Measurements from ENCODE around the gene DCC. TPM values are rescaled to one million over a fixed set of nuclear protein-coding genes. Genes with fewer than 3 reads are reported as not detected.

The DCC gene
- total and polyA plus RNA-seq, 12 donors, result under 0.01 to 0.89 (median 0.09) TPM; not detected in 8

GRCh38 chr18:52451256-52451655 is 111.3 kb downstream of the DCC start:
- H3K27me3 ChIP-seq, result no peaks in the 10 kb centered on the region
- DNase-seq (no peak), ATAC-seq (no peak)
- H3K9me3 ChIP-seq, result no peaks in the 10 kb centered on the region
- intact Hi-C loops (cut with DNase I), result no loop called here
- no peak for TF ChIP-seq CTCF (IDR thresholded peaks at IDR 0.05)
- H3K4me1 ChIP-seq, result no peaks in the 10 kb centered on the region
- WGBS, 2 donors, result 50 to 69% methylated on average over 4 of the region's 4 CpGs
- H3K27ac ChIP-seq, result no peak overlapping the region
- no peaks in the 10 kb centered on the region for H3K36me3 ChIP-seq
- H3K4me3 ChIP-seq, result no peak overlapping the region

DNA sequence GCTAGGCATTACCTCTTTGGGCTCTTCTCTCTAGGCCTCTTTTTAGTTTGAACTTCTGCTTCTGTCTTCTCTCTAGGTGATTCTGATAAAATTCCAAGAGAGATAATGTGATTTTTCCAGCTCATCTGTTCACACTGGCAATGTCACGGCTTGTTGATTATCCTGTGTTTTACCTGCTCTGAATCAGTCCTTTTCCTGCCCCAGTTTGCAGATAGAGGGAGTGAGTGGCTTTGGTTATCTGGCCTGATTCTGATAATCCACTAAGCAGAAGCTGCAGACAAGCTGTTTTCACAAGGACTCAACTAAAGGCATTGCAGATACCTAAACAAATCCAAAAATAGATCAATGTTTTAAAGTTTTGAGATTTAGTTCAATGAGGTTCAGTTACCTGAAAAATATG is 111.9 kb downstream of the DCC start:
- Histone ChIP-seq H3K4me1 (no peaks in the 10 kb centered on the region), H3K27ac (no peak overlapping the region), H3K27me3 (no peaks in the 10 kb centered on the region), H3K36me3 (no peaks in the 10 kb centered on the region), H3K9me3 (no peaks in the 10 kb centered on the region), H3K4me3 (no peak overlapping the region)
- ATAC-seq (no peak), DNase-seq (no peak)
- TF ChIP-seq CTCF (IDR thresholded peaks at IDR 0.05), result no peak
- intact Hi-C loops (cut with DNase I), result no loop called here
- WGBS, 2 donors, result 29 to 33% methylated on average over 1 of the region's 1 CpG

DNA sequence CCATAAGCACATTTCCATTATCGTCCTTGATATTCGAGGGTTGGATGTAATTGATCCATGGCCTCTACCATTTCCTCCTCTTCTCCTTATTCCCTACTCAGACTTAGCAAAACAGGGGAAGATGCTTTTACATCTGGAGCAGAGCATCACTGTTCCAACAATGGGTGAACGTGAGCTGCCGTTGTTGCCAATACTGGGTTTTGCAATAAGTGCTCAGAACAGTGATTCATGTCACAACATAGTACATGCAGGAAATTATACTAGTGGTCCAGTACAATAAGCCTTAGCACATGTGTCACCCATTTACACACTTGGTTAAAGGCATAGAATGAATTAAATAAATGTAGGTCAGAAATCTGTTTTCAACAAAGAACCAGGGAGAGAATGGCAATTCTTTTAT is 112.4 kb downstream of the DCC start:
- Histone ChIP-seq H3K27me3 (no peaks in the 10 kb centered on the region), H3K4me3 (no peak overlapping the region), H3K36me3 (no peaks in the 10 kb centered on the region), H3K9me3 (no peaks in the 10 kb centered on the region), H3K27ac (no peak overlapping the region), H3K4me1 (no peaks in the 10 kb centered on the region)
- DNase-seq (no peak), ATAC-seq (no peak)
- intact Hi-C loops (cut with DNase I), result no loop called here
- WGBS, 2 donors, result 82 to 83% methylated on average over 4 of the region's 4 CpGs
- no peak for TF ChIP-seq CTCF (IDR thresholded peaks at IDR 0.05)

- DNase-seq, result no peak
- intact Hi-C loops (cut with DNase I), result no loop called here
- H3K27me3 ChIP-seq, result no peaks in the 10 kb centered on the region
- no peaks in the 10 kb centered on the region for H3K9me3 ChIP-seq
- H3K4me1 ChIP-seq, result no peaks in the 10 kb centered on the region
- H3K27ac ChIP-seq, result no peak overlapping the region
- no peak for ATAC-seq
- 74 to 79% methylated on average over 1 of the region's 1 CpG for WGBS, 2 donors
- no peak for TF ChIP-seq CTCF (IDR thresholded peaks at IDR 0.05)
- no peak overlapping the region for H3K4me3 ChIP-seq
- no peaks in the 10 kb centered on the region for H3K36me3 ChIP-seq
These were observed 119.9 kb downstream of the DCC start for GRCh38 chr18:52459890-52460289.

DNA sequence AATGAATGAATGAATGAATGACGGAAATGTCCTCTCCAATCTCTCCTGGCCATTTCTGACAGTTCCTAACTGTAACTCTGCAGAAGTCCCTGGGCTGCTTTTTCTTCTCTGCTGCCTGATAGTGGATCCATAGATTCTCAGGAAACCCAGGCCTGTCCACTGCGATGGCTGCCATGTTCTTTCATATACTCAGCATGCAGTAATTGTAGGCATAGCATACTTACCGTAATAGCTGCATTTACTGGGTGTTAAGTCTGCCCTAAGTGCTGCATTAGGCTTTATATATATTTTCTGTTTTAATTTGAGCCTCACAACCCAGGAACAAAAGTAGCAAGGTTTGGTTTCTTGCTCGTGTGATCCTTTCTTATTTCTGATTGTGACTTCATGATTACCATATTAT is 122.9 kb downstream of the DCC start:
- Histone ChIP-seq H3K4me1 (no peaks in the 10 kb centered on the region), H3K4me3 (no peak overlapping the region), H3K9me3 (no peaks in the 10 kb centered on the region), H3K36me3 (no peaks in the 10 kb centered on the region), H3K27me3 (no peaks in the 10 kb centered on the region), H3K27ac (no peak overlapping the region)
- ATAC-seq (no peak), DNase-seq (no peak)
- TF ChIP-seq CTCF (IDR thresholded peaks at IDR 0.05), result no peak
- intact Hi-C loops (cut with DNase I), result no loop called here
- WGBS, 2 donors, result 77 to 81% methylated on average over 4 of the region's 4 CpGs
